Measurements from ENCODE around the gene APPBP2. TPM values are rescaled to one million over a fixed set of nuclear protein-coding genes. Genes with fewer than 3 reads are reported as not detected.

Gene APPBP2
- total and polyA plus RNA-seq, 11 donors = 2.5 to 28.7 (median 14.0) TPM

Other genes with a start within 250 kb of the APPBP2 start
- gene USP32, start 134.1 kb downstream of the APPBP2 start, total RNA-seq = 10 to 100 TPM; 22.0 to 50.0 (median 34.7) TPM
- gene USP32, start 134.1 kb downstream of the APPBP2 start, polyA plus RNA-seq = 10 to 100 TPM in 1 of 2 donors, 1 to 10 TPM in 1; 9.8 to 29.3 TPM
- gene CHCT1, start 103.8 kb downstream of the APPBP2 start, total RNA-seq = under 1 TPM in 1 of 9 donors, not detected in 8; 0.27 TPM
- gene CHCT1, start 103.8 kb downstream of the APPBP2 start, polyA plus RNA-seq = not detected
- 10 to 100 TPM in 2 of 9 donors, 1 to 10 TPM in 7; 6.2 to 11.4 (median 7.7) TPM for gene PPM1D, start 74.0 kb upstream of the APPBP2 start, total RNA-seq
- gene PPM1D, start 74.0 kb upstream of the APPBP2 start, polyA plus RNA-seq = 1 to 10 TPM; 1.9 to 6.4 TPM
- gene BCAS3, start 151.6 kb upstream of the APPBP2 start, total RNA-seq = 10 to 100 TPM; 10.6 to 23.5 (median 18.3) TPM
- gene BCAS3, start 151.6 kb upstream of the APPBP2 start, polyA plus RNA-seq = 1 to 10 TPM; 4.5 to 6.8 TPM